Femur (tissue), 1 donor: ENCODE results near the gene KIFC3.
A peak's percentile ranks its signal among the peaks of the same experiment; 100 is the strongest.
"Not testable (repeated sequence)": the region's sequence is repeated elsewhere in the genome, so short reads cannot be mapped to it uniquely, and the experiment has no call there.

ENCODE experiments used
- DNase-seq: peaks from one replicate; pipeline ENCODE4 v3.0.0-alpha.2; 2017

The KIFC3 gene

DNA sequence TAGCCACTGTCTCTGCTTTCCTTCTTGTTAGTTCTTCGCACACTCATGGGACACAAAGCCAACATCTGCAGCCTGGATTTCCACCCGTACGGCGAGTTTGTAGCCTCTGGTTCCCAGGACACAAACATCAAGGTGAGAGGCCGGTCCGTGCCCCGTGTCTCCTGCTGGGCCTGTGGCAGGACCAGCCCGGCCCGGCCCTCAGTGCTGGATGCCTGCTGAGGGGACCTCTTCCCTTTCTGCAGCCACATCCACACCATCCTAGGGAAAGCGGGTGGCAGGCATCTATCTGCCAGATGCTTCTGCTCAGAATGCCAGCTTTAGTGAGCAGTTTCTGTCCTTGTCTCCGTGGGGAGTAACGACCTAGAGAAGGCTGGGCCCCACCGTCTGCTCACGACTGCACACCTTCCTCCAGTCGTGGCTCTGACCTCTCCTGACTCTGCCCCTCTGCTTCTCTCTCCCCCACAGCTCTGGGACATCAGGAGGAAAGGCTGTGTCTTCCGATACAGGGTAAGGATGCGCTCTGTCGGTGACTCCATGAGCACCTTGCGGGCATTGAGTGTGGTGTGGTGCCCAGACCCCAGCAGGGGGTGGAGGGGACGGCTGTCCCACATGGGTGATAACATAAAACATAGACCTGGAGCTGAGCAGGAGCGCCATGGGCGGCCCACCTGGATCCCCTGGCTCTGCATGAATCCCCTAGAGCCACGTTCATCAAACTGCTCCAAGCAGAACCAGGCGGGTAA, 51.3 kb downstream of the KIFC3 start:
- no peak for DNase-seq

DNA sequence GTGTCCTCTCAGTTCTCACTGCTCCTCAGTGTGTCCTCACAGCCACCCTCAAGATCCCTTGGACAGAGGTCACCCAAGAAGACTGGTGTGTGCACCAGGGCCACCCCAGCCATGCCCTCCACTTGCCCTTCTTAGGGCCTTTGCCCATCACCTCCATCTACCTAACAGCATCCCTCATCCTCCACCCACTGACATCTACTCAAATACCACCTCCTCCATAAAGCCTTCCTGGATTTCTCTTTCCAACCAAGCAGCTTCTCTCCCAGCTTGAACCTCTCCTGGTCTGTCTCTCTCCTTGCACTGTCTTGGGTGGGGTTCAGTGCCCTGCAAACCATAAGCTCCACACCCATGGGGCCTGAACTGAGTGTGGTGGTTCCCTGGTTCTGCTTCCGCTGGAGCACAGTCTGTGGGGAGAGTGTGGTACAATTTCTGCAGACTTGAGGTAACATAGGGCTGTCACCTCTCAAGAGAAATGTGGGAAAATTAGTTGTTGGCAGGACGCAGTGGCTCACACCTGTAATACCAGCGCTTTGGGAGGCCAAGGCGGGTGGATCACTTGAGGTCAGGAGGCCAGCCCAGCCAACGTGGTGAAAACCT, 52.3 kb downstream of the KIFC3 start:
- DNase-seq = no peak

DNA sequence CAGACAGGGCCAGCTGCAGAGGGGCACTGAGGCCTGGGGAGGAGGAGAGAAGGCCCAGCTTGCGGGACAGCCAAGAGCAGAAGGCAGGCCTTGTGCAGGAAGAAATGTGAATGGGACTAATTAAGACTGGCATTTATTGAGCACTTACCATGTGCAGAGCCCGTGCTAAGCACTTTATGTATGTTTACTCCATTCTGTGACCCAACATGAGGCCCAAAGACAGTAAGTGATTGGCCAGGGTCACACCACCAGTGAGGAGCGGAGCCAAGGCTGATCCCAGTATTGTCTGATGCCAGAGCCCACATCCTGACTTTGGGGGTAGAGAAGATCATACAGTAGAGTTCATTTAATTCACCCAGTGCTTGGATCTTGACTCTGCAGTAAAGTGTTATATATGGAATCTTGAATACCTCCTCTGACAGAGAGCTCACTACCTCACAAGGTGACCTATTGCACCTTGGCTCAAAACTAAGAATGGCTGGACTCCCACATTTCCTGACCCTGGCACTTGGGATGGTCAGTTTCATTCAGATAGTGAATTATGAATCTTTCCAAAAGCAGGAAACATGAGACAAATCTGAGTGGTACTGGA, 53.1 kb downstream of the KIFC3 start:
- no peak for DNase-seq

DNA sequence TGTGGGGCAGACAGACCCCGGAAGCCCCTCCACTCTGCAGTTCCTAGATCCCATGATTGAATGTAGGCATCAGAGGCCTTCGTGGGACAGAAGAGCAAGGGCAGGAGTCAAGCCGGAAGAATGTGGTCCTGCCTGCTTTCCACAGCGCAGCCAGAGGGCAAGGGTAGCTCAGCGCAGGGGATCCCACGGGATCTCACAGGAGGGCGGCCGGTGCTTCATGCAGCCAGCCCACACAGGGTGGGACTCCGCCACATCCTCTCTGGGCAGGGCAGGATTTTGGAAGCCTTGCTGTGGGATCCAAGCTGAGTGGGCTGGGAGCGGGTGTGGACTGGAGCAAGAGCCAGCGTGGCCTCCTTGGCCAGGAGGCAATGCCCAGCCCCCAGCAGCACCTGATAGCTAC, 53.7 kb downstream of the KIFC3 start:
- DNase-seq = no peak

DNA sequence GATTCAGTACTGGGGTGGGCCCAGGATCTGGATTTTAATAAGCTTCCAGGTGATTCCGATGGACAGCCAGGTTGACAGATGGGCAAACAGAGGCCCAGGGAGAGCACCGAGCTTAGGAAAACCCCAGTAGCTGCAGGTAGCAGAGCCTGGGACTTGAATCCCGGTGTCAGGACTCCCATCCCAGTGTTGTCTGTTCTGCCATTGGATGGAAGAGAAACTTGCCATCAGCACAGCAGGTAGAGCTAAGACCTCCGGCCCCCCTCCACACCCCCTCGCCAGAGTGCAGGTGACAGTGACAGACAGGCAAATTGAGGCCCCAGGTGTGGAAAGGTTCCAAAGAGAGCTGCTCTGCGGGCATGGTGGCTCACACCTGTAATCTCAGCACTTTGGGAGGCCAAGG, 54.3 kb downstream of the KIFC3 start:
- no peak for DNase-seq

DNA sequence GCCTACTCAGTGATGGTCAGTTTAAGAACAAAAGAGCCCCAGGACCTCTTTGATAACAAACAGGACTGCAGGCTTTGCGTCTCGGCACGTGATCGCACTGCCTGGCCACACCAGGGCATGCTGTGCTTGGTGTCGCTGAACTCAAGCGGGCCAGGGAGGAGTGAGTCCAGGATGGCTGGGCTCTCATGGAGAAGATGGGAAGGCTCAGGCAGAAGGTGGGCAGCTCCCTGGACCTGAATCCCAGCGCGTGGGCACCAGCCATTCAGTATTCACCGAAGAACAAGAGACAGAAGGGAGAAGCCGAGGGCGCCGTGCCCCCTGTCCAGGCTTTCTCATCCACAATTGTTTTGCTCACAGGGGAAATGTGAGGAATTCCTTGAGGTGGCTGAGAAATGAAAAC, 54.8 kb downstream of the KIFC3 start:
- DNase-seq = no peak

DNA sequence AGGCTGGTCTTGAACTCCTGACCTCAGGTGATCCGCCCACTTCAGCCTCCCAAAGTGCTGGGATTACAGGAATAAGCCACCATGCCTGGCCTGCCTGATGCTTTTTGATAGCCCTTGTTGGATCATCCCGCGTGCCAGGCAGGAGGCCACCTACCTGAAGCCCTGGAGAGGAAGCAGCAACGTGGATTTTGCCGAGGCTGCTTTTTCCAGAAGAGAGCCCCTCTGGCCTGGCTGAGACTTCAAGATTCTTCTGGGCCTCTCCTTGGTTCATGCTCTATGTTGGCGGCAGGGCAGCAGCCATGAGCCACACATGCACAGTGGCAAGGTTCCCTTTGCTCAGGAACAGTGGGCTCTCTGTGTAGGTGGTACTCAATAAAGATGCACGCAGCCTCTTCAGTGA, 55.2 kb downstream of the KIFC3 start:
- DNase-seq = no peak

DNA sequence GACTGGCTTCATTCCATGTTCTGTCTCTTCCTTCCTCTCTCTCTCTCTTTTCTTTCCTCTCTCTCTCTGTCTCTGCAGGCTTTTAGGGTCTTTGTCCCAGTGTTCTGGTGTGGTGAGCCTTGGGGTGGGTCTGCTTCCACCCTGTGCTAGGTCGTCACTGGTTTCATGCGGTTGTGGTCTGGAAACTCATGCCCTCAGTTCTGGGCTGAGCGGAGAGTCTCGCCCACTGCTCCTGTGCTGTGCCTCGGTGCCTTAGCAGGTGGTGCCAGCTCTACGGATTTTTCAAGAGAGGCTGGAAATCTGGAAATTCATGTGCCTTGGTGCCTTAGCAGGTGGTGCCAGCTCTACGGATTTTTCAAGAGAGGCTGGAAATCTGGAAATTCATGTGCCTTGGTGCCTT, 56.0 kb downstream of the KIFC3 start:
- not testable (repeated sequence) for DNase-seq

DNA sequence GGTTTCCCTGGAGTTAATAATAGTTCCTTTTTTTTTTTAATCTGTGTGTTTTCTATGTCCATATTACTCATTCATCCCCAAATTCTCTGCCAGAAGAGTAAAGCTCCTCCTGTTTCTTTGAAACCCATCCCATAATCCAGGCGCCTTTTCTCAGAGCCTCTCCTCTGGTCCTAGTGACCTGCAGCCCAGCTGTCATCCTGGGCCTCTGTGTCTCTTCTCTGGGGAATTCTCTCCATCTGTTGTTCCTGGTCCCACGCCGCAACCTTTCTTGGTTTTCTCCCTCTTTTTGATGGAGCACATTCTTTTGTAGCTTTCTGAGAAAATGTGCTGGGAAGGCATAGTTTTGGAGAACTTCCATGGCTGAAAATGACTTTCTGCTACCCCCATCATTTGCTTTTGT, 56.5 kb downstream of the KIFC3 start:
- DNase-seq = no peak

DNA sequence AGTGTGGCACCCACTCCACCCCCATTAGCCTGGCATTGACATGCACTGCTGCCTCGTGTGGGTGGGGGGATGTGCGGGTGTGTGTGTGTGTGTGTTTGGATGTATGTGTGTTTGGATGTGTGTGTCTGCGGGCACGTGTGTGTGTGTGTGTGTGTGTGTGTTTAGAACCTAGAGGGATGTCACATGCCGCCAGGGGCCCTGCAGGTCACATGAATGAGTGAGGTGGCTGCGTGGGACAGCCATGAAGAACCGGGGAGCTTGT, 57.7 kb downstream of the KIFC3 start:
- DNase-seq = no peak

DNA sequence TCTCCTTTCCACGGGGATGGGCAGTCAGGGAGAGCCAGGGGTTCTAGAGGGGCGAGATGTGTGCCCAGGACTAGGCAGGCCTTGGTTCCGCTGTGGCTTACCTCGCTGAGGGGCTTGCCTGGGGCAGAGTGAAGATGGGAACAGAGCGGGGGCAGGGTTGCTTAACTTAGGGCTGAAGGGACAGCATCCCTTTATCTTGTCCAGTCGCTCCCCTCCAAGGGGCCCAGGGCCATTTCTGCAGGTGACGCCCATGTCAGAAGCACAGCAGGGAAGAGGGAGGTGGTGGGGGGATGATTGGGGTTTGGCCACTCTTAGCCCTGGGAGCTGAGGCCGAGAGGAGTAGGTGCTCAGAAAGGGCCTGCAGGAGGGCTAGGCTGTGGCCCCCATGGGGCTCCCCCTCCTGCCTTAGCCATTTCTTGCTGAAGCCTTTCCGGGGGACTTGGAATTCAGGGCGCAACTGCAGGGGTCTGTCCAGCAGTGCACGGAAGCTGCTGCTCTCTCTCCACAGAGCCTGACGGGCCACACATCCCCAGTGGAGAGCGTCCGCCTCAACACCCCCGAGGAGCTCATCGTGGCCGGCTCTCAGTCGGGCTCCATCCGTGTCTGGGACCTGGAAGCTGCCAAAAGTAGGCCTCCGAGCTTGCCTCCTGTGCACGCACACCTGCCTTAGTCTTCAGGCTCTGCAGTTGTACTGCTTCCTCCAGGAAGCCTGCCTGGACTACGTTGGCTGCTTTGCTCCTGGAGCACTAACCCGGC, 58.2 kb downstream of the KIFC3 start:
- DNase-seq = no peak

DNA sequence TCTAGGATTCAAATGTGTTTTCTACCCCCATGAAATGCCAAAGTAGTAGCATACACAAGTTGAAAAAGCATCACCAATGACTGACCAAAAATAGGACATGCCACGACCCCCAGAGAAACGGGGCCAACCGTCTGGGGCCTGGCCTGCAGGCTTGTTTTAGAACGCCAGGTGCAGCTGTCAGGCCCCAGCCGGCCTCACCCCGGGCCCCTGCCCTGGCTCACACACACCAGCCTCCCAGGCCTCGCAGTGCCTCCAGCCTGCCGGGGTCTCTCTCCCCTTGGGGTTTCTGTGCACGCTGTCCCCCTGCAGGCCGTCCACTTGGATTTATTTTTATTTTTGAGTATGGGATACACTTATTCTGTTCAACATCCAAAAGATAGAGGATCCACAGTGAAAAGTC, 58.8 kb downstream of the KIFC3 start:
- no peak for DNase-seq

DNA sequence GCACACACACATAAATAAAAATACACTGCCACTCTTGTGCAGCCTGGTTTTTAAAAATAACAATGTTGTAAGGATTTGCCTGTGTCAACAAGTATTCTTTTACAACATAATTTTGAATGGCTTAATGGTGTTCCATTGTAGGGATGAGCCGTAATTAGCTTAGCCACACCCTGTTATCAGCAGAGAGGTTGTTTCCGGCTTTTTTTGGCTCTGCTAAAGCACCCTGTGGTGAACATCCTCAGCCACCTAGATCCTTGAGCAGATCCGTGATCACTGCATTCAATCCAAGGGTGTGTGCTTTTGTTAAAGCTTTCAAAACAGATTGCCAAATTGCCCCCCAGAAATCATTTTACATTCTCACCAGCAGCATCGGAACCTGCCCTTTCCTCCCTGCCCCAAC, 59.7 kb downstream of the KIFC3 start:
- no peak for DNase-seq

DNA sequence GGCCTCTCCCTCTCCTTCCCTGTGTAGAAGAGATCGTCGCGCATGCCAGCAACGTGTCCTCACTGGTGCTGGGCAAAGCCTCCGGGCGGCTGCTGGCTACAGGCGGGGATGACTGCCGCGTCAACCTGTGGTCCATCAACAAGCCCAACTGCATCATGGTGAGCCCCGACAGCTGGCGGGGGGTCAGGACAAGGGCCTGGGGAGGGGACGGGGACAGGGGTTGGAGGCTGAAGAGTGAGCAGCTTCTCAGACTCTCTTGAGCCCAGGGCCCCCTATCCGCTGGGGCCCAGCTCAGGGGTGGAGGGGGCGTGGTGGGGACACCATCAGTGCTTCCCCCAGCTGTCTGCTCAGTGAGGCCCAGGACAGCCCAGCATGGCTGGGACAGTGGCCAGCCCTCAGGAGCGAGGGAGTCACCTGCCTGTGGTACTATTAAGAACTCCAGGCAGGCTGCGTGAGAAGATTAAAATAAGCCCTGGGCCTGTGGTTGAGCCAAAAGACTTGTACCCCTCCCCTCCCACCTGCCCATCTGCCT, 60.6 kb downstream of the KIFC3 start:
- peak; percentile 66 for DNase-seq

DNA sequence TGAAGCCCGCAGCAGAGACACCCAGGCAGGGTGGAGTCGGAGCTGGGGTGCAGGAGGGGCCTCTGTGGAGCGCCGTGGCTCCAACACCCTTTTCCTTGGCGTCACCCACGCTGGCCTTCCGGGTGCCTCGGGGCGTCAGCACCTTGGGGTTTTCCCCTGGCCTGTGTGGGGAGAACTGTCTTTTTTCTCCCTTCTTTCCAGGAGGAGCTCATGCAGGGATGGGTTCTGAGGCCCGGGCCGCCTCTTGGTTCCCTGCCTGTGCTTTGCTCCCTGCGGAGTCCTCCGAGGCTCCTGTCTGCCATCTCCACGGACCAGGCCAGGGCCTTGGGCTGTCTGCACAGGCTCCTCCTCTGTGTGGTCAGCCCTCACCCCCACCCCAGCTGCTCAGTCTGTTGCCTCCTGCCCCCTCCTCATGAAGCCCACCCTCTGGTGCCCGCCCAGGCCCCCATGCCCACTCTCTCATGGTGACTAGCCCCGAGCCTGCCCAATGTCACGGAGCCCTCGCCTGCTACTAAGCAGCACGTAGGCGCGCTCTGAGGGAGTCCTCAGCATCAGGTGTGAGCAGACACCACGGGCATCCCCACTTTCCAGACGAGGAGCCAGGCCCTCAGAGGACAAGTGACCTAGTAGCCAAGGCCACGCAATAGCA, 61.7 kb downstream of the KIFC3 start:
- no peak for DNase-seq

DNA sequence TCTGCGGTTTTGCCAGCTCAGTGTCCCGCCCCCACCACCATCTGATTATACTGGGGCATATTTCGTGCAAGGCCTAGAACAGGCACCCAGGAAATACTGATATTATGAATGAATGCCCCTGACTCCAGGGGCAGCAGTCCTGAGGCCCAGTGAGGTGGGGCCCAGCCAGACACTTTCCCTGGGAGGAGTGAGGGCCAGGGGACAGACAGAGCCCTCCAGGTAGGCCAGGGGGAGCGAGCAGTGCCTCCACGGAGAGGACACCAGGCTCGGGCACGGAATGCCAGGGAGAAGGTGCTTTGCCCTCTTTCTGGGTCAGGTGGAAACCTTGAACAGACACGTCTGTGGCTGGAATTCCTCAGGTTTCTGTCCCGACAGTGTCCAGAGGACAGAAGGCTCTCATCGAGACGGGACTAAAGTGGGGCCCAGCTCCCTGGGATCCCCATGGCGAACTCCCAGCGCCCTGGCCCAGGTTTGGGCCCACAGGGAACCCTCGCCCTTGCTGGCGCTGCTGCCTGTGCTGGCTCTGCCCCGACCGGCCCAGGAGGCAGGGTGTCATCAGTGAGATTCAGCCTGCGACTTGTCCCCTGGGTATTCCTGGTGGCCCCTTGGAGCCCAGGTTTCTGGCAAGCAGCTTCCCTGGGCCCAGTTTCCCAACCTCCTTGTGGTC, 62.4 kb downstream of the KIFC3 start:
- no peak for DNase-seq

DNA sequence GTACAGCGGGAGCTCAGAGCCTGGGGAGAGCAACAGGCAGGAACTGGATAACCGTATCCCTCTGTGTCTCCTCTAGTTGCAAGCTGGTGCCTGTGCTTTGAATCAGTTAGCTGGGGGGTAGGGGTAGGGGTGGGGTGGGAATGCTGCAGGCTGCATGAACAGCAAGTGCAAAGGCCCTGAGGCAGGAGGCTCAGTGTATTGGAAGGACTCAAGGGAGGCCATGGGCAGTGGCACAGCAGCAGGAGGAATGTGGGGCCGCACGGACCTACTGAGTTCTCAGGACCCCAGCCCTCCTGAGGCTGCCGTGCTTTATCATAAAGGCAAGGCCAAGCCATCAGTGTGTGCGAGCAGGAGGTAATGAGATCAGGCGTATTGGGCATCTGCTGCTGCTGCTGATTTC, 63.4 kb downstream of the KIFC3 start:
- no peak for DNase-seq

DNA sequence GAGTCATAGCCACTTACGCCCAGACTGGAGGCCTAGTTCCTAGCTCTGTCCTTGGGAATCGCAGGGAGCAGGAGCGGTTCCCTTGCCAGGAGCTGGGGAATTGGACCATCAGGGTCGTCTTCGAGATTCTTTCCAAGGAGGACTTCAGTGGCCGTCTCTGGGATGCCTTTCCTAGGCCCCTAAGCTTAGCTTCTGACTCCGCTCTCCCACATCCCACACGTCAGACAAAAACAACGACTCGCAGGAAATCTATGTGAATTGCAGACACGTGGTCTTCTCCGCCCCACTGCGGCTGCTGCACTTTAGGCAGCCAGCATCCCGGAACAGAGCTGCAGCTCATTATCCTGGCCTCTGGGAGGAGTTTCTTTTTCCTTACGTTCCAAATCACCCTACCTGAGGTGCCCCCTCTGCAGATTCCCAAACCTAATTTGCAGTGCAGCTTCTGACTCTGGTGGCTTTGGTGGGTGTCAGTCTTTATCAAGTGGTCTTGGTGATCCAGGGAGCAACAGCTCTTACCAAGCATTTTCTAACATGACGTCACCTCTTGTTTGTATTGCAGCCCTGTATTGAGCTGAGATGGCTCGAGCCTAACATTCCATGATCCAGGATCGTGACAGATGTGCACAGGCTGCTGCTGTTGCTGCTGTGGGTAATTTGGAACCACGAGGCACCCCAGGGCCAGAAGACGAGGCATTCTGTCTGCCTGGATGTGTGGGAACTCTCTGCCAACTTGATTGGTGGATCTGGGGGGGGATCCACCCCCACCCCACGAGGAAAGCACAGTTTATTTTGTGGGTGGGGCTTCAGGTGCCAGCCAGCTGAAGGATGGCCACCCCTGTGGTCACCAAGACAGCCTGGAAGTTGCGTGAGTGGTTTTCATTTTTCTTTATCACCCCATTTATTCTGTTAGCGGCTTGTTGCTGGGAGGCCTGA, 65.6 kb downstream of the KIFC3 start:
- DNase-seq = peak; percentile 77

DNA sequence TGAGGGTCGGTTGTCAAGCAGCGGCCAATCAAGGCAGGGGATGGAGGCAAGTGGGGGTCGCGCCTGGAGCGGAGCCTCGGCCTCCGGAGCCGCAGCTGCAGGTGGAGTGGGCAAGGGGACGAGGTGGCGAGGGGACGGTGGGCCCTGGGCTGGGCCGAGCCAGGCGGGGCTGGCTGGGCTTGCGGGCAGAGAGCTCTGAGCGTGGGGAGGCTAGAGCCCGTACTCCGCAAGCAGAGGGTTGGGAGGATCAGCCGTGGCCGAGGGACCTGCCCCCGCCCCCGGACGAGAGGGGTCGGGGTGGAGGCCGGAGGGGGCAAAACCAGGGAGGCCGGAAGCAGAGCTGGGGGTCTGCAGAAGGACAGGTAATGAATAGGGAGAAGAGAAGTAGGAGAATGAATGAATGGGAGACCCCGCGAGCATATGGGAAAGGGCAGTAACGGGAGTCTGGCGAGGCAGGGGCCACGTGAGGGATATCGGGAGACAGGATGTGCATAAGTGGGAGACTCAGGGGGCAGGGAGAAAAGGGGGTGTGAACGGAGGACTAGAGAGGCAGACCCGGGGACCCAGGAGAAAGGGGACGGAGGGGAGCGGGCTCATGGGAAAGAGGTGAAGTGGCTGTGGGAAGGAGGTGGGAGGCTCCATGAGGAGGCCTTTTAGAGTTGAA, 66.4 kb downstream of the KIFC3 start, which contains the start of gene KATNB1:
Gene KATNB1, plus strand, starts transcription at position 16 of the 664 bp plus-strand sequence. CDS start 1,474 bp downstream, outside the sequence.
- DNase-seq = peak; percentile 47

DNA sequence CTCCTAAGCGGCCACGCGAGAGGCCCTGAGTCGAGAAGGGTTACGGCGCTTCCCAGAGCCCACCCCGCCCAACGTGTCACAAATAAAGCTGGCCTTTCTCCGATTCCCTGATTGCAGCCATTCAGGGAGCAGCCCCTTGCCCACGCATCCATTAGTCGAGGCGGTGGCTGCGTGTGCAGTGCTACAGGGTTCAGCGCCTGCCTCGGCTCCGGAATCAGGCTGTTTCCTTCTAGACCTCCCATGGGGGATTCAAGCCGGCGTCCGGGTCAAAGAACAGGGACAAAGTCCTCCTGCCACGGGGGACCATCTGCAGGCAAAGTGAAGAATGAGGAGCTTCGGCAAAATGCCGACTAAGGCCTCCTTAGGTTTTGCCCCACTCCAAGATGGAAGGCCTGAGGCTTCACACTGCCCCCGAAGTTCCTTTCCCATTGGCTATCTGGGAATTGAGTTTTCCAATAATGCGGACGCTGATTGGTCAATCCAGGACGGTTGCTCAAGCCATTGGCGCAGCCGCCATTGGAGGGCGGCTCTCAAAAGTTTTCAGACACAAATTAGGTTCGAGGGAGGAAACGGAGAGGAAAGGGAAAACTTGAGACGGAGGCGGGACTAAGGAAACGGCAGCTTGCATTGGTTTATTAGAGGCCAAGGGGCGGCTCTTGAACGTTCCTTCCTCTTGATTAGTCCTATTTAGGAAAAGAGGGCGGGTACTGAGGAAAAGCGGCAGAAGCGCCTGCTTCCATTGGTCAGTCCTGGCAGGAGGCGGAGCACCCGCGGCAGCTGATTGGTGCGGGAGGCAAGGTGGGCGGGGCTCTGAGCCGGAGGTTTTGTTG, 67.2 kb downstream of the KIFC3 start:
- DNase-seq = peak; percentile 100
